Endothelial cell of umbilical vein (primary cell): ENCODE measurements around the gene FGD5. TPM values are rescaled to one million over a fixed set of nuclear protein-coding genes. Genes with fewer than 3 reads are reported as not detected.

ENCODE experiments used
- BruUV-seq: library from RNA; stranded (reverse); fragments of 400-500 nt; replicated peaks from 2 replicates; lab custom pipeline; 2021; lab: Mats Ljungman, UMichigan
- CTCF ChIA-PET: fragments of 300-600, 350-600 bp; sonication (Branson Sonifier 250); formaldehyde crosslinking; loops from one replicate; lab custom pipeline; 2021; ENCODE audit warnings: antibody characterized with exemption, inconsistent platforms; lab: Charles Lee
- POLR2A ChIA-PET: fragments of 300-600, 350-600 bp; sonication (Branson Sonifier 250); formaldehyde crosslinking; loops from one replicate; lab custom pipeline; 2021; ENCODE audit warnings: antibody characterized with exemption, inconsistent platforms; lab: Charles Lee
- DNase-seq: peaks from one replicate; pipeline ENCODE4 v3.0.0-alpha.2; 2011; ENCODE audit warnings: low read depth, low spot score
- FAIRE-seq: peaks from 2 replicates; lab custom pipeline; 2011; peaks lifted over from hg19 to GRCh38; lab: Jason Lieb, UNC
- H2AFZ ChIP-seq: 2 replicates; pipeline ENCODE4 v1.6.0; 2012; ENCODE audit warnings: low read depth, low read length, control low read depth, inconsistent platforms
- H3K27ac ChIP-seq: 2 replicates; pipeline ENCODE4 v1.5.1; 2011; ENCODE audit warnings: low read depth, mild to moderate bottlenecking, control low read depth, low read length, moderate library complexity; ENCODE audit not compliant: insufficient read depth
- H3K27me3 ChIP-seq, 2 experiments: 2 replicates each; pipeline versions ENCODE4 v1.6.0 to v1.6.1; 2011; ENCODE audit warnings: low read length in 2 of 2, mixed read lengths in 1 of 2; ENCODE audit not compliant: control insufficient read depth in 2 of 2, insufficient read depth in 2 of 2
- H3K36me3 ChIP-seq, 2 experiments: 2 replicates in 1 of 2; 3 replicates in 1 of 2; pipeline ENCODE4 v1.5.1; 2011; ENCODE audit warnings: low read length in 2 of 2, mild to moderate bottlenecking in 1 of 2, moderate library complexity in 1 of 2; ENCODE audit not compliant: control insufficient read depth in 2 of 2, insufficient read depth in 2 of 2; ENCODE audit errors: extremely low read depth in 1 of 2
- H3K4me1 ChIP-seq: 3 replicates; pipeline ENCODE4 v1.5.1; 2011; ENCODE audit warnings: mild to moderate bottlenecking, low read length; ENCODE audit not compliant: control insufficient read depth, insufficient read depth; ENCODE audit errors: extremely low read depth
- H3K4me2 ChIP-seq: 2 replicates; pipeline ENCODE4 v1.6.1; 2011; ENCODE audit warnings: low read length, control low read depth, mixed read lengths; ENCODE audit not compliant: insufficient read depth
- H3K4me3 ChIP-seq, 3 experiments: fragments of 200-600 bp in 1 of 3; sonication (generic), shearing (Covaris generic) in 1 of 3; replicated peaks in 1 of 3; 2 replicates each; pipeline ENCODE4 v1.5.1; 2011 to 2016; ENCODE audit warnings: control low read depth in 3 of 3, low read length in 3 of 3, mild to moderate bottlenecking in 2 of 3, inconsistent platforms in 1 of 3, low read depth in 1 of 3, moderate library complexity in 1 of 3; ENCODE audit not compliant: insufficient read depth in 1 of 3
- H3K79me2 ChIP-seq: 2 replicates; pipeline ENCODE4 v1.6.0; 2012; ENCODE audit warnings: low read length, inconsistent platforms; ENCODE audit not compliant: control insufficient read depth, insufficient read depth
- H3K9ac ChIP-seq: replicated peaks from 2 replicates; pipeline ENCODE3; 2011; ENCODE audit warnings: low read length, control low read depth; ENCODE audit not compliant: insufficient read depth; ENCODE audit errors: extremely low read depth
- H3K9me1 ChIP-seq: replicated peaks from 3 replicates; pipeline ENCODE4 v1.6.0; 2011; ENCODE audit warnings: mild to moderate bottlenecking, low read length; ENCODE audit not compliant: control insufficient read depth, insufficient read depth; ENCODE audit errors: extremely low read depth
- H3K9me3 ChIP-seq: replicated peaks from 2 replicates; pipeline ENCODE4 v1.5.1; 2012; ENCODE audit warnings: low read length, inconsistent platforms; ENCODE audit not compliant: control insufficient read depth, insufficient read depth
- H4K20me1 ChIP-seq: replicated peaks from 2 replicates; pipeline ENCODE3; 2011; ENCODE audit warnings: mild to moderate bottlenecking, low read length; ENCODE audit not compliant: control insufficient read depth, insufficient read depth; ENCODE audit errors: extremely low read depth
- EZH2 ChIP-seq: IDR thresholded peaks from 2 replicates; pipeline ENCODE4 v1.6.1; 2012; ENCODE audit warnings: borderline replicate concordance, low read depth, mild to moderate bottlenecking, moderate library complexity, low read length, inconsistent platforms; ENCODE audit not compliant: severe bottlenecking
- FOS ChIP-seq: IDR thresholded peaks from 2 replicates; pipeline ENCODE4 v1.6.1; 2011; ENCODE audit warnings: mild to moderate bottlenecking, low read length, moderate library complexity, borderline replicate concordance; ENCODE audit not compliant: insufficient read depth
- GATA2 ChIP-seq: IDR thresholded peaks from 2 replicates; pipeline ENCODE4 v1.7.0; 2011; ENCODE audit warnings: low read depth, mild to moderate bottlenecking, moderate library complexity, mixed read lengths, low read length; ENCODE audit not compliant: insufficient read length, insufficient read depth
- JUN ChIP-seq: IDR thresholded peaks from 2 replicates; pipeline ENCODE4 v1.6.1; 2011; ENCODE audit warnings: borderline replicate concordance, low read depth; ENCODE audit not compliant: insufficient read length, insufficient read depth
- MYC ChIP-seq: IDR thresholded peaks from one replicate; pipeline ENCODE4 v1.6.1; 2011; ENCODE audit warnings: mild to moderate bottlenecking, low read depth, low read length
- POLR2A ChIP-seq: IDR thresholded peaks from 2 replicates; pipeline ENCODE4 v1.6.1; 2012; ENCODE audit warnings: low read depth, mild to moderate bottlenecking, control low read depth, low read length
- POLR2AphosphoS5 ChIP-seq: IDR thresholded peaks from 2 replicates; pipeline ENCODE4 v1.6.1; 2012; ENCODE audit warnings: low read depth, mild to moderate bottlenecking, control low read depth, low read length, moderate library complexity; ENCODE audit not compliant: insufficient read depth
- dilution Hi-C: fragments of 300-500 bp; cut with MboI; formaldehyde crosslinking; loops from one replicate; pipeline ENCODE4 v1.15.0; 2019; ENCODE audit warnings: low sequenced_read_pairs; ENCODE audit not compliant: extremely low pct_ligation_motif_present
- intact Hi-C: fragments of 100-400 bp; cut with micrococcal nuclease; formaldehyde crosslinking; loops from one replicate; pipeline ENCODE4 v1.10.0; 2022
- polyA plus RNA-seq, 4 experiments: library from polyadenylated mRNA; depleted of rRNA in 3 of 4; stranded (reverse) in 3 of 4; unstranded in 1 of 4; fragments of >200 nt; gene quantifications; 2 replicates each; pipeline versions ENCODE4 v1.2.1 to v1.2.3, GENCODE V29; 2011 to 2012; ENCODE audit warnings: missing spikeins in 1 of 4
- total RNA-seq: library from RNA; stranded (reverse); gene quantifications from 2 replicates; pipeline ENCODE4 v1.2.3, GENCODE V29; 2021
- TF ChIP-seq, protein P1 (sequence below): IDR thresholded peaks from 2 replicates; pipeline ENCODE4 v1.6.1; 2011; ENCODE audit not compliant: insufficient read depth, insufficient read length
- TF ChIP-seq, protein P2 (sequence below), 2 donors: IDR thresholded peaks; 1 replicate in 1 of 2; 2 replicates in 1 of 2; pipeline ENCODE4 v1.5.1; 2011; ENCODE audit warnings: low read length in 2 of 2, mild to moderate bottlenecking in 2 of 2, moderate library complexity in 2 of 2, control low read depth in 1 of 2, inconsistent platforms in 1 of 2, low read depth in 1 of 2; ENCODE audit not compliant: insufficient read depth in 1 of 2; ENCODE audit errors: extremely low read depth in 1 of 2

FGD5 gene
- total and polyA plus RNA-seq, 2 donors (not counting 3 experiments of a cell fraction or from before 2014, with no cell fraction given) = 49.6 to 134 TPM

DNA sequence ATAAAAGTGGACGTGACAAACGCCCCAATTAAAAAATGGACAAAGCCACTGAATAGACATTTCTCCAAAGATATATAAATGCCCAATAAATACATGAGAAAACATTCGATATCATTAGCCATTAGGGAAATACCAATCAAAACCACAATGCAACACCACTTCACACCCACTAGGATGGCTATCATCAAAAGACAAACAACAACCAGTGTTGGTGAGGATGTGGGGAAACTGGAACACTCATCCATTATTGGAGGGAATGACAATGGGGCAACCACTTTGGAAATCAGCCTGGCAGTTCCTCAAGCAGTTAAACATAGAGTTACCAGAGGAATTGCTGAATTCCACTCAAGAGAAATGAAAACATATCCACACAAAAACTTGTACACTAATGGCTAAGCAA lies 32.4 kb upstream of the FGD5 start:
- Histone ChIP-seq H3K9ac (no peak overlapping the region), H4K20me1 (no peaks in the 10 kb centered on the region), H3K4me1 (no peaks in the 10 kb centered on the region), H3K27ac (no peak overlapping the region), H2AFZ (no peak overlapping the region), H3K4me2 (no peak overlapping the region), H3K9me1 (no peaks in the 10 kb centered on the region), H3K36me3 (no peaks in the 10 kb centered on the region), H3K4me3 (no peak overlapping the region), H3K27me3 (peaks cover 4 to 15% of the 10 kb centered on the region in 2 experiments), H3K79me2 (no peaks in the 10 kb centered on the region), H3K9me3 (no peaks in the 10 kb centered on the region)
- intact Hi-C loops = loop anchor here (10.0 kb wide), 1 partner anchor 282 kb away; no protein-coding TSS in a partner anchor
- no peak for TF ChIP-seq JUN
- TF ChIP-seq, protein P1, sequence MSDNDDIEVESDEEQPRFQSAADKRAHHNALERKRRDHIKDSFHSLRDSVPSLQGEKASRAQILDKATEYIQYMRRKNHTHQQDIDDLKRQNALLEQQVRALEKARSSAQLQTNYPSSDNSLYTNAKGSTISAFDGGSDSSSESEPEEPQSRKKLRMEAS = no peak
- CTCF ChIA-PET = no interaction called here
- no peak for FAIRE-seq
- BruUV-seq = no TSS peak
- dilution Hi-C loops = loop anchor here (10.0 kb wide), 1 partner anchor 58 kb away; no protein-coding TSS in a partner anchor
- DNase-seq = no peak
- POLR2A ChIA-PET = no interaction called here

GRCh38 chr3:14787630-14788029 lies 31.1 kb upstream of the FGD5 start:
- intact Hi-C loops = loop anchor here (10.0 kb wide), 1 partner anchor 283 kb away; no protein-coding TSS in a partner anchor
- Histone ChIP-seq H4K20me1 (no peaks in the 10 kb centered on the region), H3K4me3 (no peak overlapping the region), H3K9me1 (no peaks in the 10 kb centered on the region), H3K27ac (no peak overlapping the region), H3K79me2 (no peaks in the 10 kb centered on the region), H3K4me1 (no peaks in the 10 kb centered on the region), H2AFZ (no peak overlapping the region), H3K9me3 (no peaks in the 10 kb centered on the region), H3K27me3 (peaks cover 4 to 13% of the 10 kb centered on the region in 2 experiments), H3K36me3 (no peaks in the 10 kb centered on the region), H3K4me2 (no peak overlapping the region), H3K9ac (no peak overlapping the region)
- TF ChIP-seq, protein P1 = no peak
- no peak for TF ChIP-seq GATA2
- TF ChIP-seq FOS = no peak
- TF ChIP-seq EZH2 = no peak
- TF ChIP-seq JUN = no peak
- TF ChIP-seq, protein P2, sequence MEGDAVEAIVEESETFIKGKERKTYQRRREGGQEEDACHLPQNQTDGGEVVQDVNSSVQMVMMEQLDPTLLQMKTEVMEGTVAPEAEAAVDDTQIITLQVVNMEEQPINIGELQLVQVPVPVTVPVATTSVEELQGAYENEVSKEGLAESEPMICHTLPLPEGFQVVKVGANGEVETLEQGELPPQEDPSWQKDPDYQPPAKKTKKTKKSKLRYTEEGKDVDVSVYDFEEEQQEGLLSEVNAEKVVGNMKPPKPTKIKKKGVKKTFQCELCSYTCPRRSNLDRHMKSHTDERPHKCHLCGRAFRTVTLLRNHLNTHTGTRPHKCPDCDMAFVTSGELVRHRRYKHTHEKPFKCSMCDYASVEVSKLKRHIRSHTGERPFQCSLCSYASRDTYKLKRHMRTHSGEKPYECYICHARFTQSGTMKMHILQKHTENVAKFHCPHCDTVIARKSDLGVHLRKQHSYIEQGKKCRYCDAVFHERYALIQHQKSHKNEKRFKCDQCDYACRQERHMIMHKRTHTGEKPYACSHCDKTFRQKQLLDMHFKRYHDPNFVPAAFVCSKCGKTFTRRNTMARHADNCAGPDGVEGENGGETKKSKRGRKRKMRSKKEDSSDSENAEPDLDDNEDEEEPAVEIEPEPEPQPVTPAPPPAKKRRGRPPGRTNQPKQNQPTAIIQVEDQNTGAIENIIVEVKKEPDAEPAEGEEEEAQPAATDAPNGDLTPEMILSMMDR (IDR thresholded peaks at IDR 0.05; ENCODE audit: extremely low read depth in 1 of 2, insufficient read depth in 1 of 2, low read depth in 1 of 2, low read length in 2 of 2) = no peak
- TF ChIP-seq POLR2AphosphoS5 = no peak
- TF ChIP-seq MYC = no peak
- TF ChIP-seq POLR2A = no peak
- ChIA-PET POLR2A (no interaction called here), CTCF (interaction anchor here (1.5 to 4.4 kb wide), 2 partner anchors 76 to 133 kb away, joined by 4 to 60 read pairs; no protein-coding TSS in a partner anchor)
- DNase-seq = no peak
- no peak for FAIRE-seq
- dilution Hi-C loops = loop anchor here (10.0 kb wide), 1 partner anchor 57 kb away; no protein-coding TSS in a partner anchor
- BruUV-seq = no TSS peak
